ENCODE data around the gene MKS1.
A peak's percentile ranks its signal among the peaks of the same experiment; 100 is the strongest.

Gene MKS1

DNA sequence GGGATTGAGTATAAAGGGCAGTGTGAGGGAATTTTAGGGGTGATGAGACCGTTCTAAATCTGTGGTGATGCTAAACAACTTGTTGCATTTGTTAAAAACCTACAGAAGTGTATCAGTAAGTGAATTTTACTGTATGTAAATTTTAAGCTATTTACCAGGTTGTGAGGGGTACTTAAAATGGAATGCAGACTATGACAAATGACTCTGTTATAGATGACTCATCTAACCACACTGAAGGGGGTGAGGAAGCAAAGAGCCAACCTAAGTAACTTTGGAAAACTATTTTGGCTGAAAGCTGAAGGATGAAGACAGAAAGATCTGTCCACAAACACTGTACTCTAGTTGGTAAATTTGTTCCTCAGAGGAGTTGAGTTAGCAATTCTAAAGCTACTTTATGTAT, 5.3 kb upstream of the MKS1 start:
- Histone ChIP-seq H3K27ac (no peak overlapping the region), H3K36me3 (no peaks in the 10 kb centered on the region), H3K4me3 (no peak overlapping the region), H3K27me3 (peaks cover 0 to 11% of the 10 kb centered on the region in 2 donors), H3K4me1 (peaks cover 0 to 8% (median 7%) of the 10 kb centered on the region in 4 donors), H3K9me3 (no peaks in the 10 kb centered on the region)
- TF ChIP-seq, protein P1, sequence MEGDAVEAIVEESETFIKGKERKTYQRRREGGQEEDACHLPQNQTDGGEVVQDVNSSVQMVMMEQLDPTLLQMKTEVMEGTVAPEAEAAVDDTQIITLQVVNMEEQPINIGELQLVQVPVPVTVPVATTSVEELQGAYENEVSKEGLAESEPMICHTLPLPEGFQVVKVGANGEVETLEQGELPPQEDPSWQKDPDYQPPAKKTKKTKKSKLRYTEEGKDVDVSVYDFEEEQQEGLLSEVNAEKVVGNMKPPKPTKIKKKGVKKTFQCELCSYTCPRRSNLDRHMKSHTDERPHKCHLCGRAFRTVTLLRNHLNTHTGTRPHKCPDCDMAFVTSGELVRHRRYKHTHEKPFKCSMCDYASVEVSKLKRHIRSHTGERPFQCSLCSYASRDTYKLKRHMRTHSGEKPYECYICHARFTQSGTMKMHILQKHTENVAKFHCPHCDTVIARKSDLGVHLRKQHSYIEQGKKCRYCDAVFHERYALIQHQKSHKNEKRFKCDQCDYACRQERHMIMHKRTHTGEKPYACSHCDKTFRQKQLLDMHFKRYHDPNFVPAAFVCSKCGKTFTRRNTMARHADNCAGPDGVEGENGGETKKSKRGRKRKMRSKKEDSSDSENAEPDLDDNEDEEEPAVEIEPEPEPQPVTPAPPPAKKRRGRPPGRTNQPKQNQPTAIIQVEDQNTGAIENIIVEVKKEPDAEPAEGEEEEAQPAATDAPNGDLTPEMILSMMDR (IDR thresholded peaks at IDR 0.05), result no peak
- no peak for DNase-seq
- intact Hi-C loops (cut with DNase I; ENCODE audit: low total_unique reads), result no loop called here

DNA sequence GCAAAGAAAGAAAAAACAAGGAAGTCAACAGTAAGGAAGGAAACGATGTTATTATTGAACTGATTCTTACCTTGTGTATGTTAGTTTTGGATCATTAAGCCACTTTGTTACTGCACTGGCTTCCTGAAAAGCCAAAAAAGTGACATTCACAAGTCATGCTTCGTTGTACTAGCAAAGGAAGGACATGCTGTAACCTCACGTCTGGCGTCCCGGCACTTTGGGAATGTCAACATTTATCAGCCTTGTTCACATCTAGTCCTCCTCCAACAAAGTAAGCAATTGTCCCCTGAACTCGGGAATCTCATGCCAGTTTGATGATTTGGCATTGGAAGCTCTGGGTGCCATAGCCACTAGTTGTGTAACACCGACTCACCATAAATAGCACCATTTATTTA, 731 bp upstream of the MKS1 start:
- intact Hi-C loops (cut with DNase I; ENCODE audit: low total_unique reads), result no loop called here
- H3K9me3 ChIP-seq, result no peaks in the 10 kb centered on the region

DNA sequence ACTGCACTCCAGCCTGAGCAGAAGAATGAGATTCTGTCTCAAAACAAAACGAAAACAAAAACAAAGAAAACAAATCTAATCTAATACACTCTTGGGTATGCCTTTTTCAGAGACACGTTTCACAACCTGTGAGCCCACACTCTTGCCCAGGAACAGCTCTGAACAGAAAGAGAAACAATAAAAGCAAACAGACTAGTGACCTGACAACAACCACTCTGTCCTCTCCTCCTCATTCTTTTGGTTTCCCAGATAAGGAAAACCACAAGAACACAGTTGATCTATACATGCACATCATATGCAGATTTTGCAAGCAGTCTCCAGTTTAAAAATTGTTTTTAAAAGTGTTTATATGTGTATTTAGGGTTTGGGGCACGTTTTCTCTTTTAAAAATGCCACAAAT, 1.3 kb downstream of the MKS1 start:
- H3K9me3 ChIP-seq, result no peaks in the 10 kb centered on the region
- no peak for DNase-seq
- H3K27me3 ChIP-seq, result no peaks in the 10 kb centered on the region
- no peak overlapping the region for H3K4me3 ChIP-seq
- H3K36me3 ChIP-seq, result peaks cover 13 to 38% (median 34%) of the 10 kb centered on the region in 3 donors
- peaks cover 0 to 12% (median 9%) of the 10 kb centered on the region in 4 donors for H3K4me1 ChIP-seq
- no peak overlapping the region for H3K27ac ChIP-seq
- intact Hi-C loops (cut with DNase I; ENCODE audit: low total_unique reads), result no loop called here
- TF ChIP-seq, protein P1 (IDR thresholded peaks at IDR 0.05), result no peak

More for the DNA sequence above, 731 bp upstream of the MKS1 start:
- peaks cover 0 to 18% (median 14%) of the 10 kb centered on the region in 3 donors for H3K36me3 ChIP-seq
- H3K27ac ChIP-seq, result peak overlapping the region; percentile 76 to 85
- H3K4me3 ChIP-seq, result peak overlapping the region; percentile 65 to 91
- H3K27me3 ChIP-seq, result no peaks in the 10 kb centered on the region
- no peak for DNase-seq
- TF ChIP-seq, protein P1 (IDR thresholded peaks at IDR 0.05), result no peak
- peaks cover 0 to 12% (median 9%) of the 10 kb centered on the region in 4 donors for H3K4me1 ChIP-seq

DNA sequence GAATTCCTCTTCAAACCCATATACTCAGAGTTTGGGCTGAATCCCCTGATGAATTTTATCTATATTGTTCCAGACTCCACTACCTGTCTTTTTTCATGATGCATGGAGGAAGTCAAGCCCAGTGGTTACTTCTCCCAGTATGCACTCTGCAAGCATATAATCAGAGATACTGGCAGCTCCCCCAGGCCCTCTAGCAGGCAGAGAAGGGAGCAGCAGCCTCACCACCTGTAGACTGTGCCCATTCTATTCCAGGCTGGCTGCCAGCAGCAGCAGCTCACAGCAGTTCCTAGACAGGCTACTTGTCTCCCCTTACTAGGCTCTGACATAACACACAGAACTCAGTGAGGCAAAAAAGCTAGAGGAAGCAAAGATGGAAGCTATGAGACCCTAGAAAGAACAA, 3.4 kb downstream of the MKS1 start:
- TF ChIP-seq, protein P1 (IDR thresholded peaks at IDR 0.05), result no peak
- peaks cover 27 to 59% (median 53%) of the 10 kb centered on the region in 3 donors for H3K36me3 ChIP-seq

DNA sequence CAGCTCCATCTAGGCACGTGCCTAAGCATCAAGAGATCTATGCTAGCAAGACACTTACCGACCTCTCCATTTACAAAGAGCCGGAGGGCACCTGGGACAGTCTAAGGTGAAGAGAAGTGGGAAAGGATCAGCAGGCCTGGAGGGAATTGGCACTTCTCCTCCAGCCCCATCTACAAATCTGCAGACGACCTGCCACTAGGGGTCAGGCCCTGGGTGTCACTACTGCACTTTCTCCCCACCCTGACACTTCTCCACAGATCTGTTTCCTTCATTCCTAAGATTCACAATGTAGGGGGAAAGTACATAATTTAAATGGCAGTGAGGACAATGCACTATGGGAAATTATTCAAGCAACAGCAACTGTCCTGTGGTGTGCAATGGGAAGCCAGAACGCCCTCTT, 8.1 kb downstream of the MKS1 start:
- no peaks in the 10 kb centered on the region for H3K9me3 ChIP-seq
- peaks cover 36 to 100% (median 92%) of the 10 kb centered on the region in 3 donors for H3K36me3 ChIP-seq
- no peaks in the 10 kb centered on the region for H3K4me1 ChIP-seq
- H3K27ac ChIP-seq, result no peak overlapping the region
- no peak for DNase-seq
- no peak overlapping the region for H3K4me3 ChIP-seq
- TF ChIP-seq, protein P1 (IDR thresholded peaks at IDR 0.05), result no peak
- intact Hi-C loops (cut with DNase I; ENCODE audit: low total_unique reads), result no loop called here
- H3K27me3 ChIP-seq, result no peaks in the 10 kb centered on the region

More for the DNA sequence above, 3.4 kb downstream of the MKS1 start:
- intact Hi-C loops (cut with DNase I; ENCODE audit: low total_unique reads), result no loop called here
- H3K27ac ChIP-seq, result no peak overlapping the region
- H3K4me1 ChIP-seq, result peaks cover 0 to 12% (median 9%) of the 10 kb centered on the region in 4 donors
- no peaks in the 10 kb centered on the region for H3K27me3 ChIP-seq
- no peaks in the 10 kb centered on the region for H3K9me3 ChIP-seq
- H3K4me3 ChIP-seq, result no peak overlapping the region
- DNase-seq, result no peak

DNA sequence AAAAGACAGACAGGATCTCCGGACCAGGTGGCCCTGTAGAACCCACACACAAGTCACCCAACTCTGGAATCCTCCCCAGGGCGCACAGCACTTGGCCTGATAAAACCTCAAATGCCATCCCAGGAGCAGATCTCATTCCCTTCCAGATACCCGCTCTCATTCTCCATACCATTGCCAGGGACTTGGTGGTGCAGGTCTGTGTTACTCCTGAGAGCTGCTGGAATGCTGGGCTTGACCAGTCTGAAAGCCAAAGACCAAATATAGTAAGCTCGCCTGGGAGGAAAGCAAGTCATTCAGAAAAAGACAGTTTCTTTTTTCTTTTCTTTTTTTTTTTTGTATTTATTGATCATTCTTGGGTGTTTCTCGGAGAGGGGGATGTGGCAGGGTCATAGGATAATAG, 10.7 kb downstream of the MKS1 start:
- no peak overlapping the region for H3K27ac ChIP-seq

More for the DNA sequence above, 10.7 kb downstream of the MKS1 start:
- Histone ChIP-seq H3K36me3 (peaks cover 29 to 91% (median 67%) of the 10 kb centered on the region in 3 donors), H3K4me3 (no peak overlapping the region), H3K4me1 (no peaks in the 10 kb centered on the region), H3K27me3 (no peaks in the 10 kb centered on the region), H3K9me3 (no peaks in the 10 kb centered on the region)
- intact Hi-C loops (cut with DNase I; ENCODE audit: low total_unique reads), result no loop called here
- TF ChIP-seq, protein P1 (IDR thresholded peaks at IDR 0.05), result no peak
- no peak for DNase-seq
